ENCODE measurements around the gene THADA. TPM values are rescaled to one million over a fixed set of nuclear protein-coding genes. Genes with fewer than 3 reads are reported as not detected.
A peak's percentile ranks its signal among the peaks of the same experiment; 100 is the strongest.
"Not testable (repeated sequence)": the region's sequence is repeated elsewhere in the genome, so short reads cannot be mapped to it uniquely, and the experiment has no call there.

Gene THADA
- total RNA-seq, 3 donors from 2014 or later (not counting 1 experiment from before 2014, with no cell fraction given): 34.1 to 35.7 (median 35.3) TPM

GRCh38 chr2:43288417-43289305, 307.2 kb downstream of the THADA start:
- ATAC-seq (peak in 1 of 3 donors; percentile 52), DNase-seq (no peak)
- H3K9me3 ChIP-seq (ENCODE audit: control insufficient read depth, insufficient read depth, low read length): peaks cover 14% of the 10 kb centered on the region
- intact Hi-C loops (cut with micrococcal nuclease): no loop called here
- Mint-ChIP-seq H3K27me3 (ENCODE audit: low read depth in 2 of 2) (no peaks in the 10 kb centered on the region), H3K9me3 (peaks cover 3 to 5% of the 10 kb centered on the region in 2 donors), H3K4me1 (peaks cover 4% of the 10 kb centered on the region in 2 donors), H3K36me3 (peaks cover 30% of the 10 kb centered on the region), H3K27ac (no peak overlapping the region), H3K4me3 (no peak overlapping the region)
- no peaks in the 10 kb centered on the region for H3K4me1 ChIP-seq (ENCODE audit: control insufficient read depth, insufficient read depth, low read length)
- TF ChIP-seq, protein P1, sequence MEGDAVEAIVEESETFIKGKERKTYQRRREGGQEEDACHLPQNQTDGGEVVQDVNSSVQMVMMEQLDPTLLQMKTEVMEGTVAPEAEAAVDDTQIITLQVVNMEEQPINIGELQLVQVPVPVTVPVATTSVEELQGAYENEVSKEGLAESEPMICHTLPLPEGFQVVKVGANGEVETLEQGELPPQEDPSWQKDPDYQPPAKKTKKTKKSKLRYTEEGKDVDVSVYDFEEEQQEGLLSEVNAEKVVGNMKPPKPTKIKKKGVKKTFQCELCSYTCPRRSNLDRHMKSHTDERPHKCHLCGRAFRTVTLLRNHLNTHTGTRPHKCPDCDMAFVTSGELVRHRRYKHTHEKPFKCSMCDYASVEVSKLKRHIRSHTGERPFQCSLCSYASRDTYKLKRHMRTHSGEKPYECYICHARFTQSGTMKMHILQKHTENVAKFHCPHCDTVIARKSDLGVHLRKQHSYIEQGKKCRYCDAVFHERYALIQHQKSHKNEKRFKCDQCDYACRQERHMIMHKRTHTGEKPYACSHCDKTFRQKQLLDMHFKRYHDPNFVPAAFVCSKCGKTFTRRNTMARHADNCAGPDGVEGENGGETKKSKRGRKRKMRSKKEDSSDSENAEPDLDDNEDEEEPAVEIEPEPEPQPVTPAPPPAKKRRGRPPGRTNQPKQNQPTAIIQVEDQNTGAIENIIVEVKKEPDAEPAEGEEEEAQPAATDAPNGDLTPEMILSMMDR (IDR thresholded peaks at IDR 0.05): no peak
- H3K4me3 ChIP-seq (ENCODE audit: low read length): no peak overlapping the region
- H3K36me3 ChIP-seq (ENCODE audit: control insufficient read depth, insufficient read depth, low read length): peaks cover 35% of the 10 kb centered on the region
- H3K27me3 ChIP-seq (ENCODE audit: control insufficient read depth, insufficient read depth, low read length): no peaks in the 10 kb centered on the region
- WGBS (ENCODE audit: insufficient coverage): 97% methylated on average over 4 of the region's 4 CpGs
- no peak overlapping the region for H3K27ac ChIP-seq (ENCODE audit: low read length)

DNA sequence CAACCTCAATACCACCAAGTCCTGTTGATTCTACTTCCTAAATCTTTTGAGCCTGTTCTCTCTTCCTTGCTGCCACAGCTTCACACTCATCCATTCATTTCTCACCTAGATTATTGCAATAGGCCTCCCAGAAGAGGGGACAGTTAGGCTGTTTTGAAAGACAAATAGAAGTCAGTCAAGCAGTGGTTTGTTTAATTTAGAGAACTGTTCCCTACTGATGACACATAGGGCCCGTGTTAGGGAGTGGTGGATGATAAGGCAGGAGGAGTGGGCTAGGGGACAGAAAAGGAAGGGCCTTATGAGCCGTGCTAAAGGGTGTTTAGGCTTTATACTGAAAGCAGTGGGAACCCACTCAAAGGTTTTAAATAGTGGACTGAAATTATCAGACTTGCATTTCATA, 309.9 kb downstream of the THADA start:
- H3K27ac Mint-ChIP-seq: no peak overlapping the region

DNA sequence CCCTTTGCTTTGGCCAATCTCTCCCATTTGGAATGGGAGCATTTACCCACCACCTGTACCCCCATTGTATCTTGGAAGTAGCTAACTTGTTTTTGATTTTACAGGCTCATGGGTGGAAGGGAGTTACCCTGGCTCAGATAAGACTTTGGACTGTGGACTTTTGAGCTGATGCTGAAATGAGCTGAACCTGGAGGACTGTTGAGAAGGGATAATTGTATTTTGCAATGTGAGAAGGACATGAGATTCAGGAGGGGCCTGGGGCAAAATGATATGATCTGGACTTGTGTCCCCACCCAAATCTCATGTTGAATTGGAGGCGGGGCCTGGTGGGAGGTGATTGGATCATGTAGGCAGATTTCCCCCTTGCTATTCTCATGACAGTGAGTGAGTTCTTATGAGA, 310.9 kb downstream of the THADA start:
- Mint-ChIP-seq H3K4me1 (no peaks in the 10 kb centered on the region), H3K9me3 (peaks cover 3 to 5% of the 10 kb centered on the region in 2 donors), H3K27ac (no peak overlapping the region), H3K4me3 (no peak overlapping the region), H3K36me3 (peaks cover 37% of the 10 kb centered on the region), H3K27me3 (ENCODE audit: low read depth in 2 of 2) (no peaks in the 10 kb centered on the region)
- ATAC-seq (no peak), DNase-seq (no peak)
- Histone ChIP-seq H3K27ac (ENCODE audit: low read length) (no peak overlapping the region), H3K9me3 (ENCODE audit: control insufficient read depth, insufficient read depth, low read length) (peaks cover 14% of the 10 kb centered on the region), H3K4me1 (ENCODE audit: control insufficient read depth, insufficient read depth, low read length) (no peaks in the 10 kb centered on the region), H3K4me3 (ENCODE audit: low read length) (no peak overlapping the region), H3K36me3 (ENCODE audit: control insufficient read depth, insufficient read depth, low read length) (peaks cover 41% of the 10 kb centered on the region), H3K27me3 (ENCODE audit: control insufficient read depth, insufficient read depth, low read length) (no peaks in the 10 kb centered on the region)
- WGBS (ENCODE audit: insufficient coverage): 100% methylated on average over 1 of the region's 1 CpG
- intact Hi-C loops (cut with micrococcal nuclease): no loop called here
- TF ChIP-seq, protein P1 (IDR thresholded peaks at IDR 0.05): no peak

More for the DNA sequence above, 309.9 kb downstream of the THADA start:
- WGBS (ENCODE audit: insufficient coverage): 85% methylated on average over 2 of the region's 2 CpGs
- ATAC-seq (no peak), DNase-seq (no peak)
- peaks cover 3 to 5% of the 10 kb centered on the region in 2 donors for H3K9me3 Mint-ChIP-seq
- Histone ChIP-seq H3K9me3 (ENCODE audit: control insufficient read depth, insufficient read depth, low read length) (peaks cover 14% of the 10 kb centered on the region), H3K4me1 (ENCODE audit: control insufficient read depth, insufficient read depth, low read length) (no peaks in the 10 kb centered on the region), H3K27ac (ENCODE audit: low read length) (no peak overlapping the region), H3K36me3 (ENCODE audit: control insufficient read depth, insufficient read depth, low read length) (peaks cover 46% of the 10 kb centered on the region), H3K27me3 (ENCODE audit: control insufficient read depth, insufficient read depth, low read length) (no peaks in the 10 kb centered on the region), H3K4me3 (ENCODE audit: low read length) (no peak overlapping the region)
- peaks cover 37% of the 10 kb centered on the region for H3K36me3 Mint-ChIP-seq
- no peak overlapping the region for H3K4me3 Mint-ChIP-seq
- H3K4me1 Mint-ChIP-seq: no peaks in the 10 kb centered on the region
- no peaks in the 10 kb centered on the region for H3K27me3 Mint-ChIP-seq (ENCODE audit: low read depth in 2 of 2)
- TF ChIP-seq, protein P1 (IDR thresholded peaks at IDR 0.05): no peak
- intact Hi-C loops (cut with micrococcal nuclease): no loop called here

GRCh38 chr2:43284347-43284746, 311.5 kb downstream of the THADA start:
- not testable (repeated sequence) for H3K4me3 Mint-ChIP-seq; H3K27me3 ChIP-seq (ENCODE audit: control insufficient read depth, insufficient read depth, low read length); H3K27ac Mint-ChIP-seq

More at GRCh38 chr2:43284347-43284746, 311.5 kb downstream of the THADA start:
- H3K27me3 Mint-ChIP-seq (ENCODE audit: low read depth in 2 of 2); H3K4me1 ChIP-seq (ENCODE audit: control insufficient read depth, insufficient read depth, low read length); H3K9me3 Mint-ChIP-seq; ATAC-seq; H3K4me3 ChIP-seq (ENCODE audit: low read length); H3K4me1 Mint-ChIP-seq; H3K27ac ChIP-seq (ENCODE audit: low read length); intact Hi-C loops (cut with micrococcal nuclease); DNase-seq: not testable (repeated sequence)
- WGBS (ENCODE audit: insufficient coverage): 90% methylated on average over 6 of the region's 6 CpGs
- peaks cover 42% of the 10 kb centered on the region for H3K36me3 Mint-ChIP-seq
- peaks cover 47% of the 10 kb centered on the region for H3K36me3 ChIP-seq (ENCODE audit: control insufficient read depth, insufficient read depth, low read length)
- H3K9me3 ChIP-seq (ENCODE audit: control insufficient read depth, insufficient read depth, low read length): peaks cover 14% of the 10 kb centered on the region

Data from natural killer cell (primary cell).